NOMO-1 treated with DMSO at 0.1 percent for 48 hours (cell line): ENCODE data around the gene RBM42.
"Not testable (repeated sequence)": the region's sequence is repeated elsewhere in the genome, so short reads cannot be mapped to it uniquely, and the experiment has no call there.

ENCODE experiments used
- DNase-seq: peaks from one replicate; lab custom pipeline; 2025; ENCODE audit not compliant: unreplicated experiment; lab: John Stamatoyannopoulos, UW

RBM42 gene

DNA sequence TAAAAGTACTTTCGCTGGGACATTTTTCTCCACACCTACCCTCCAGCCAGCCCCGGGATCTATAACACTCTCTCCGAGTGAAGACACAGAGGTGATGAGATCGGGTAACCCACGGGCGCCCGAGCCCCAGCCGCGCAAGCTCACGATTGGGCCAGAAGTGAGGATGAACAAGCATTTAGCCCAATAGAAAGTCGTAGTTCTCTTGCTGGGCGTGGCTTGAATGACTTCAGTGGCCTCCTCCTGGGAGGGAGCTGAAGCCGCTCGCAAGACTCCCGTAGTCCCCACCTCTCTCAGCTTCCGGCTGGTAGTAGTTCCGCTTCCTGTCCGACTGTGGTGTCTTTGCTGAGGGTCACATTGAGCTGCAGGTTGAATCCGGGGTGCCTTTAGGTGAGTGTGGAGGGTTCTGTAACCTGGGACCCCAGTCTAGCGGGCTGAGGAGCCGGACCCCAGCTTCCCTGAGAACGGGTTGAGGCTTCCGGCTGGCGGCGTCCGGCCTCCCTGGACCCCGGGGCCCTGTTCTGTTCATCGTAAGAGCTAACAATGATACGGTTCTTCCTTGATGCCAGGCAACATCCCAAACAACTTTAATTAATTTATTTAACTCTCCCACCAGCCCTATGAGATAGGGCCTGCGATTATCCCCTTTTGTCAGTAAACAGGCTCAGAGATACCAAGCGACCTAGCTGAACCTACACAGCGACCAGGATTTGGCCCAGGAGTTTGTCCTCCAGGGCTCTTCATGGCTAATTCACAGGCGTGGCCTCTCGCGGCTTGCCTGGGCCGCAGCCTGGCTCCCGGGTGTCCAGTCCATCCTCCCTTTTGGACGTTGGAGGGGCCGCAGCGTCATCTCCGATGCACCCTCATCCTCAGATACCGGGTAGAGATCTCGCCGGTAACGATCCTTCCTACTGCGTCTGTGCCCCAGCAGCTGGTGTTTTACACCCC is 19.5 kb downstream of the RBM42 start, which contains the start of gene COX6B1:
TSS of gene COX6B1 (plus strand) at position 307 of the 945 bp plus-strand sequence. CDS start 2,921 bp downstream, outside the sequence.
- DNase-seq: peak; percentile 99

DNA sequence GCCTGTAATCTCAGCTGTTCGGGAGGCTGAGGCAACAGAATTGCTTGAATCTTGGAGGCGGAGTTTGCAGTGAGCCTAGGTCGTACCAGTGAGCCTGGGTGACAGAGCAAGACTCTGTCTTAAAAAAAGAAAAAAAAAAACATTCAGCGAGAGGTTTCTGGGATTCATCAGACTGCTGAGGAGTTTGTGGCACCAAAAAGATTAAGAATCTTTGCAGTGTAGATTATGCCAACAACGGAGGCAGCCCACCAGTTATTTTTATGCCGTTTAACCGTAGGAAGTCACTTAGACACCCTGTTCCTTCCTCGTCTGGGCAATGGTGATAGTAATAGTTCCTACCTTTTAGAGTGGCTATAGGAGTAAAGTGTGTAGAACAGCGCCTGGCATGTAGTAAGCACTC is 21.7 kb downstream of the RBM42 start:
- no peak for DNase-seq

DNA sequence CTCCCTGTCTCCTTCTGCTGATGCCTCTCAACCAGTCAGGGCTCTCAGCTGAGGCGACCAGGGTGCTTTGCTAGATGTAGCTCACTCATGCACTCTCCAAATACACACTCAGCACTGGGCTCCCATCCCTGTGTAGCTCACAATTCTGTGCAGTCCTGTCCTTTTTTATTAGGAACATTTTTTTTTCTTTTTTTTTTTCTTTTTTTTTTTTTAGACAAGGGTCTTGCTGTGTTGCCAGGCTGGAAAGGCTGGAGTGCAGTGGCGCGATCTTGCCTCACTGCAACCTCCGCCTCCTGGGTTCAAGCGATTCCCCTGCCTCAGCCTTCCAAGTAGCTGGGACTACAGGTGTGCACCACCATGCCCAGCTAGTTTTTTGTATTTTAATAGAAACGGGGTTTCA is 26.0 kb downstream of the RBM42 start:
- not testable (repeated sequence) for DNase-seq

DNA sequence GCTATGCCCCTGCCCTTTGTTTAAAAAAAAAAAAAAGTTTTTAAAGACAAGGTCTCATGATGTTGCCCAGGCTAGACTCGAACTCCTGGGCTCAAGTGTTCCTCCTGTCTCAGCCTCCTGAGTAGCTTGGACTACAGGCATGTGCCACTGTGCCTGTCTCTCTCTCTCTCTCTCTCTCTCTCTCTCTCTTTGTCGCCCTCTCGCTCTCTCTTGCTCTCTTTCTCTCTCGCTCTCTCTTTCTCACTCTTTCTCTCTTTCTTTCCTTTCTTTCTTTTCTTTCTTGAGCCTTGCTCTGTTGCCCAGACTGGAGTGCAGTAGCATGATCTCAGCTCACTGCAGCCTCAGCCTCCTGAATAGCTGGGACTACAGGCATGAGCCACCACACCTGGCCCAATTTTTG is 26.8 kb downstream of the RBM42 start:
- no peak for DNase-seq

DNA sequence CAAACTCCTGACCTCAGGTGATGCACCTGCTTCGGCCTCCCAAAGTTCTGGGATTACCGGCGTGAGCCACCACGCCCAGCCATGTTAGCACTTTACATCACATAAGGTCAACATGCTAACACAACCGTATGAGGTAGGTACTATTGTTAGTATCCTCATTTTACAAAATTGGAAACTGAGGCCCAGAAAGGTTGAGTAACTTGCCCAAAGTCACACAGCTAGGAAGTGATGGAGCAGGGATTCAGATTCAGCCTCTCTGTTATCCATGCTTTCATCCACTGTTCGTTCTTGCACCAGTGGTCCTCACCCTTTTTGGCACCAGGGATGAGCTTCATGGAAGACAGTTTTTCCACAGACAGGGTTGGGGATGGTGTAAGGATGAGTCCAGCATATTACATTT is 27.9 kb downstream of the RBM42 start:
- no peak for DNase-seq

DNA sequence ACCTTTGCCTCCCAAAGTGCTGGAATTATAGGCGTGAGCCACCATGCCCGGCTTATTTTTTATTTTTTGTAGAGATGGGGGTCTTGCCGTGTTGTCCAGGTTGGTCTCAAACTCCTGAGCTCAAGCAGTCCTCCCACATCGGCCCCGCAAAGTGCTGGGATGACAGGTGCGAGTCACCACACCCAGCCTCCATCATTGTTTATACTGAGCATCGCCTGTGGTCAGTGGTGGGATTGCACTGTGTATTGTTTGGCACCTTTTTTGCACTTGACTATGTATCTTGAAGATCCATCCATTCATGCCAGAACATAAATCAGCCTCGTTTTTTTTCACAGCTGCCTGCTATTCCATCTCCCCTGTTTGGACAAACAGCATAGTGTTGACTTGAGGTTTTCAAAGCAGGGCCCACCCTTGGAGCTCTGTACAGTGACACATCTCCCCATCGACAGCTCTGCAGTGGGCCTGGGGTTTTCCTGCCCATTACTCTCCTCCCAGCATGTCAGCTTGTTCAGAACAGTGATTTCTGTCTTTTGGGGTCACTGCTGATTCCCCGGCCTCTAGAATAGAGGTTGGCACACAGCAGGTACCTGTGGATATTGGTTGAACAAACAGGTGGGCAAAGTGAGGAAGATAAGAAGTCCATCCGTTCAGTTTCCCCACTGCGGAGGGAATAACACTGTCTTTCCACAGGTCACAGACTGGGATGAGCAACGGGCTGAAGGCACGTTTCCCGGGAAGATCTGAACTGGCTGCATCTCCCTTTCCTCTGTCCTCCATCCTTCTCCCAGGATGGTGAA is 29.3 kb downstream of the RBM42 start:
- no peak for DNase-seq

DNA sequence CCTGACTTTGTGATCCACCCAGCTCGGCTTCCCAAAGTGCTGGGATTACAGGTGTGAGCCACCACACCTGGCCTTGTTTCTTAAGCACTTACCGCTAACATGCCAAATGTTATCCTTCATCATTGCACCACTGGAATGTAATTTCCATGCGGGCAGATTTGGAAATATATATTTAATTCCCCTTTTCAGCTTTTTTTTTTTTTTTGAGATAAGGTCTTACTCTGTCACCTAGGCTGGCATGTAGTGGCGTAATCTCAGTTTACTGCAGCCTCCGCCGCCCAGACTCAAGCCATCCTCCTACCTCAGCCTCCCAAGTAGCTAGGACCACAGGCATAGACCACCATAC is 33.1 kb downstream of the RBM42 start:
- no peak for DNase-seq

DNA sequence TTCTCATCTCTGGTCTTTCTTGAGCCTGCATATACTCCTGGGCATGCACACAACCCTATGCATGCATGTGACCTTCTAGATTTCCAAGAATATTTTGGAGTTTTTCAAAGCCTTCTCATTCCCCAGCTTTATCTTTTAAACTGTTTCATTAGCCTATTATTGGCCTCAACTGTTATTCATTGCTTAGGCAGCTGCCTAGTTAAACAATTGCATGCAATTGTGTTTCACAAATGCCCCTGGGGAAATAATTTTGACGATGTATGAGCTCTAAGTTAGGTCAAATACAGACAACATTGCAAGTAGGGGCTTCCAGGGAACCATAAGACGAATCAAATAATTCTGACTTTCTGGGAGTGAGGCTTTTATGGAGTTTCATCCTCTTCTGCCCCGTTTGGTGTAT is 35.1 kb downstream of the RBM42 start:
- DNase-seq: no peak

DNA sequence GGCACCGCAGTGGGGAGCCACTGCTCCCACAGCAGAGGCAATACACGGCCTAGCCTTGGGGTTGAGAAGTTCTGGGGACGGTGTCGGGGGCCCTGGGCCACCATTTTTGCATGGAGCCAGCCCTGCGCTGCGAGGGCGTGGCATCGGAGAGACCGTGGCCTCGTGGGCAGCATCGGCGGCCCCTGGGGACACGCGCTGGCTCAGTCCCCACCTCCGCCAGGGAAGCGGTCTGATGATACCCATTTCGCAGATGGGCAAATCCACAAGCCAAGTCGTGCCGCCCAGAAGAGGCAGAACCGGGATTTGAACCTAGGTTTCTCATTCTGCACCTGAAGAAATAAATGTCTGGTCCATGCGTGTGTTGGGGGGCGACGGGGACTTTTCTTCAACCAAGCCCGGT is 36.3 kb downstream of the RBM42 start:
- DNase-seq: no peak

DNA sequence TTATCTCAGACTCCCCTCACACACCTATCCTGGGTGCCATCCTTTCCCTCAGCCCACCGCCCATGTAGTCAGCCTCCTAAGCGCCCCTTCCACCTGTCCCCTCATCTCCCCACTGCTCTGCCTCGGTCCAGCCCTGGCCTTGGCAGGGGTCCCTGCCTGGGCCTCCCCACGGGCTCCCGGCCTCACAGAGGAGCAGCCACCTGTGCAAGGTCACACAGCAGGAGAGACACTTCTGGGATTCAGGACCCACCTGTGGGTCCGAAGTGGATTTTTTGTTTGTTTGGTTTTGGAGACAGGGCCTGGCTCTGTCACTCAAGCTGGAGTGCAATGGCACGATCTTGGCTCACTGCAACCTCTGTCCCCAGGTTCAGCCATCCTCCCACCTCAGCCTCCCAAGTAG is 36.8 kb downstream of the RBM42 start:
- DNase-seq: no peak

DNA sequence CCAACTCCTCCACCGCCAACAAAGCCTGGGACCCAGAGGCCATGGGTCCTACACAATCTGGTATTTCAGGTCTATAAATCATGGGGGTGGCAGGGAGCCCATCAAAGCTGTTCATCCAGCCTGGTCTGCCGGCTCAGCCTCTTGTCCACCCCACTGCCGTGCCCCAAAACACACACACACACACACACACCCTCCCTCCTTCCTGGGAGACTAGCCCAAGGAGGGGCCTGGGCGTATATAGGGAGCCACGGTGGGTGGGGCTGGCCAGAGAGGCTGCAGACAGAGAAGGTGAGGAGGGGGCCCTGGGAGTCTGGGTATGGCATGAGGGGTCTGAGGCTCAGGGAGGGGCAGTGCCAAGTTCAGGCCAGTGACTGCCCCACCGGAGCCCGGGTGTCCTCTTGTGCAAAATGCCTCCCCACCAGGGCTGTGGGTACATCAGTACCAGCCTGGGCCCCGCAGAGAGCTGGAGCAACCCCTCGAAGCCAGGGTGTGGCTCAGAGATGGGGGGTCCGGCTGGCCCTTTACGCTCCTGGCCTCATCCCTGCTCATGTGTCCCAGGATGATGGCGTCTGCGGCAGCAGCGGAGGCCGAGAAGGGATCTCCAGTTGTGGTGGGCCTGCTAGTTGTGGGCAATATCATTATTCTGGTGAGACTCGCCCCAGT is 37.5 kb downstream of the RBM42 start, which contains the start of gene UPK1A:
TSS of gene UPK1A (plus strand) at position 267 of the 663 bp plus-strand sequence. CDS start at position 563, 296 bp downstream.
- DNase-seq: no peak

DNA sequence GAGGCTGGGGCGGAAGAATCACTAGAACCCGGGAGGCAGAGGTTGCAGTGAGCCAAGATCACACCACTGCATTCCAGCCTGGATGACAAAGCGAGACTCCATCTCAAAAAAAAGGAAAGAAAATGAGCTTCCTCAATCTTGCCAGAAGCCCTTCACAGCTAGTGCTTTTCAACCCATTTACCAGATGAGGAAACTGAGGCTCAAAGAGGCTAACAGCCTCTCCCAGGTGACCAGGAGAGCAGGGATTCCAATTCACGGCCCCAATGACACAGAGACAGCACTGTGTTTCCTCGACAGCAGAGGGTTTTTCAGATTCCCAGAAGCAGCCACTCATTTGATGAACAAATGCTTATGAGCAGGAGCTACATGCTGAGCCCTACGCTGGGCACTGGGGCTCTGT is 40.7 kb downstream of the RBM42 start:
- DNase-seq: no peak

DNA sequence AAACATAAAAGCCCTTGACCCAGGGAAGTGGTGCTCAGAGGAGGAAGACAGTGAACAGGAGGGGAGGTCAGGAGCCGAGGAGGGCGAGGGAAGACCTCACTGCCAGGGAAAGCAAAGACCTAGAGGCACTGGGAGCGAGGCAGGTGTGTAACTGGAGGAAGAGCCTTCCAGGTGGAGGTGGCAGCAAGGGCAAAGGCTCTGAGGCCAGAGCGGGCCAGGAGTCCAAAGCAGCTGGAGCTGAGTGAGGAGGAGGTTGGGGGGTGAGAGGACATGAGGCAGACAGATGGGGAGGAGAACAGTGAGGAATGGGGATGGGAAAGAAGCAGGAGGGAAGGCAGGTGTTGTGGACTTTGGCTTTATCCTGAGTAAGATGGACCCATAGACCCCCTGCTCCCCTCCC is 41.1 kb downstream of the RBM42 start:
- DNase-seq: no peak

DNA sequence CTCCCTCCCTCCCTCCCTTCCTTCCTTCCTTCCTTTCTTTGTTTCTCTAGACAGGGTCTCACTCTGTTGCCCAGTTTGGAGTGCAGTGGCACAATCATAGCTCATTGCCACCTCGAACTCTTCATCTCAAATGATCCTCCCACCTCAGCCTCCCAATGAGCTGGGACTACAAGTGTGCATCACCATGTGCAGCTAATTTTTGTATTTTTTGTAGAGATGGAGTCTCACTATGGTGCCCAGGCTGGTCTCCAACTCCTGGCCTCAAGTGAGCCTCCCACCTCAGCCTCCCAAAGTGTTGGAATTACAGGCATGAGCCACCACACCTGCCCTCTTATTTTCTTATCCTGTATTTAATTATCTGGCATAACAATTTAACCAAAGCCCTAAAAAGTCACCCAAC is 41.9 kb downstream of the RBM42 start:
- DNase-seq: no peak

DNA sequence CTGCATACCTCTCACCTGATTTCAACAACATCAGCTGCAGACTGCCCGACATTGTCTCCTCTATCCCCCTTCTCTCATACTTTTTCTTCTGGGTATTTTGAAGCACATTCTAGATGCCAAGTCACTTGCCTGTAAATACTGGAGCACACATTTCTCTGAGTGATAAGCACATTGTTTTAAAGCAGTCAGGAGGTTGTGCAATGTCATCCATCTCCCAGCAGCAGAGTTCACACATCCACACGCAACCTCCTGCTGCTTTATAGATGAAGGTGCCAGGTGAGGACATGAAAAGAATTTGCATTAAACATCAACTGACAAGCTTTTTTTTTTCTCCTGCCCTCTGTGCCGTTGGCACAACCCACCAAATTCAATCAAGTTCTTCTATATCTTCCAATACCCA is 43.0 kb downstream of the RBM42 start:
- DNase-seq: no peak

DNA sequence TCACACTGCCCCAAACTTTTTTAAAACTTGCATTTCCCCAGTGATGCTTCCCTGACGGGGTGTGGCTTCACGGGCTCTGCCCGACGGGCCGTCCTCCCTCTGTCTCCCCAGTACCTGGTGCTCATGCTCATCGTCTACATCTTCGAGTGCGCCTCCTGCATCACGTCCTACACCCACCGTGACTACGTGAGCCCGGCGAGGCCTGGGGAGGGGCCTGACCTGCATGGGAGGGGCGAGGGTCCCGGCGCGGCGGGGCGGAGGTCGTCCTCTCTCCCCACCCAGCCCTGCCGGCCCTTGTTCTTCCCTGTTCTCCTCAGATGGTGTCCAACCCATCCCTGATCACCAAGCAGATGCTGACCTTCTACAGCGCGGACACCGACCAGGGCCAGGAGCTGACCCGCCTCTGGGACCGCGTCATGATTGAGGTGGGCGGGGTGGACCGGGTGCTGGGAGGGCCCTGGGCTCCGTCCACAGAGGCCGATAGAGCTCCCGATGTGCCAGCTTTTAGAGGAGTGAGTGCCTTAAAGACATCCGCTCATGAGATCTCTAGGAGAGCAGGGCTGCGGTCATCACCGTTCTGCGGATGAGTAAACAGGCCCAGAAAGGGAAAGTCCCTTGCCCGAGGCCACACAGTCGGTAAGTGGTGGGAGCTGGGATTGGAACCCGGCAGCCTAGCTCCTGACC is 44.4 kb downstream of the RBM42 start:
- DNase-seq: no peak

DNA sequence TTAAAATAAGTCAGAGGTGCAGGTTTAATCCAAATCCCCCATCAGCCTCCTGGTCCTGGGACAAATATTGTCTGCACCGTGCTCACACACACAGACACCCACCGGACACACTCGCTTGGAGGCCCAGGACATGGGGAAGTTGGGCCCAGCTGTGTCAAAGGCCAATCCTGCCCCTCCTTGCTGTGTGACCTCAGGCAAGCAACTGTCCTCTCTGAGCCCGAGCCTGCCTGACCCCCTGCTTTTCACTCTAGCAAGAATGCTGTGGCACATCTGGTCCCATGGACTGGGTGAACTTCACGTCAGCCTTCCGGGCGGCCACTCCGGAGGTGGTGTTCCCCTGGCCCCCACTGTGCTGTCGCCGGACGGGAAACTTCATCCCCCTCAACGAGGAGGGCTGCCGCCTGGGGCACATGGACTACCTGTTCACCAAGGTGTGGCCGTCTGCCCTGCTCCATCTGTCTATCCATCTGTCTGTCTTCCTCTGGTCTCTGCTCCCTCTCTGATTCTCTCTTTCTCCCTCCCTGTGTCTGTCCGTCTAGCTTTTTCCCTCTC is 46.8 kb downstream of the RBM42 start:
- DNase-seq: no peak
